ENCODE results near the gene LRMDA.

- TF ChIP-seq, protein P1, sequence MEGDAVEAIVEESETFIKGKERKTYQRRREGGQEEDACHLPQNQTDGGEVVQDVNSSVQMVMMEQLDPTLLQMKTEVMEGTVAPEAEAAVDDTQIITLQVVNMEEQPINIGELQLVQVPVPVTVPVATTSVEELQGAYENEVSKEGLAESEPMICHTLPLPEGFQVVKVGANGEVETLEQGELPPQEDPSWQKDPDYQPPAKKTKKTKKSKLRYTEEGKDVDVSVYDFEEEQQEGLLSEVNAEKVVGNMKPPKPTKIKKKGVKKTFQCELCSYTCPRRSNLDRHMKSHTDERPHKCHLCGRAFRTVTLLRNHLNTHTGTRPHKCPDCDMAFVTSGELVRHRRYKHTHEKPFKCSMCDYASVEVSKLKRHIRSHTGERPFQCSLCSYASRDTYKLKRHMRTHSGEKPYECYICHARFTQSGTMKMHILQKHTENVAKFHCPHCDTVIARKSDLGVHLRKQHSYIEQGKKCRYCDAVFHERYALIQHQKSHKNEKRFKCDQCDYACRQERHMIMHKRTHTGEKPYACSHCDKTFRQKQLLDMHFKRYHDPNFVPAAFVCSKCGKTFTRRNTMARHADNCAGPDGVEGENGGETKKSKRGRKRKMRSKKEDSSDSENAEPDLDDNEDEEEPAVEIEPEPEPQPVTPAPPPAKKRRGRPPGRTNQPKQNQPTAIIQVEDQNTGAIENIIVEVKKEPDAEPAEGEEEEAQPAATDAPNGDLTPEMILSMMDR (IDR thresholded peaks at IDR 0.05; ENCODE audit: low read depth, low read length): no peak
- TF ChIP-seq EZH2phosphoT487 (IDR thresholded peaks at IDR 0.05; ENCODE audit: low read depth): no peak
Measured at GRCh38 chr10:75969031-75969430, 537.6 kb downstream of the LRMDA start.

Data from OCI-LY3 (cell line).